HEK293 (cell line): ENCODE results near the gene IGF1R.

Source experiments
- CTCF ChIA-PET: fragments of 350-600 bp; formaldehyde crosslinking; extraction: SDS; loops from one replicate; lab custom pipeline; 2021; ENCODE audit warnings: antibody characterized with exemption; lab: Yijun Ruan, JAX
- POLR2A ChIA-PET: fragments of 300-600 bp; formaldehyde crosslinking; extraction: SDS; loops from one replicate; lab custom pipeline; 2020; ENCODE audit warnings: antibody characterized with exemption, inconsistent platforms; lab: Yijun Ruan, JAX
- H3K27ac ChIP-seq: fragments of 200-500 bp; sonication (Bioruptor generic); 2 replicates; pipeline ENCODE4 v1.5.1; 2014; ENCODE audit warnings: low read depth, low read length, control low read depth, inconsistent platforms; ENCODE audit errors: extremely low read depth
- H3K36me3 ChIP-seq, 2 experiments: fragments of 200-500 bp in 1 of 2; sonication (Bioruptor generic) in 1 of 2; 1 replicate in 1 of 2; 2 replicates in 1 of 2; pipeline ENCODE4 v1.5.1; 2014 to 2017; ENCODE audit warnings: inconsistent platforms in 2 of 2, low read length in 2 of 2; ENCODE audit not compliant: control insufficient read depth in 2 of 2, insufficient read depth in 1 of 2
- H3K4me1 ChIP-seq: fragments of 200-500 bp; sonication (Bioruptor generic); 2 replicates; pipeline ENCODE4 v1.5.1; 2014; ENCODE audit warnings: mild to moderate bottlenecking, low read length, inconsistent platforms; ENCODE audit not compliant: control insufficient read depth, insufficient read depth
- H3K4me3 ChIP-seq: 2 replicates; pipeline ENCODE4 v1.5.1; 2011; ENCODE audit warnings: low read depth, mild to moderate bottlenecking, control low read depth, low read length, moderate library complexity
- H3K9me3 ChIP-seq: fragments of 200-500 bp; sonication (Bioruptor generic); 2 replicates; pipeline ENCODE4 v1.5.1; 2014; ENCODE audit warnings: low read depth, low read length, inconsistent platforms; ENCODE audit not compliant: control insufficient read depth, insufficient read depth
- KLF1 ChIP-seq: fragments of 450-650 bp; formaldehyde crosslinking; IDR thresholded peaks from 2 replicates; pipeline ENCODE4 v1.5.1; 2016; ENCODE audit warnings: missing biosample characterization, missing genetic modification characterization
- ZBTB21 ChIP-seq: fragments of 450-650 bp; formaldehyde crosslinking; IDR thresholded peaks from 2 replicates; pipeline ENCODE4 v1.5.1; 2017; ENCODE audit warnings: missing biosample characterization, missing genetic modification characterization
- ZBTB8A ChIP-seq: fragments of 450-650 bp; formaldehyde crosslinking; IDR thresholded peaks from 2 replicates; pipeline ENCODE4 v1.5.1; 2016; ENCODE audit warnings: missing biosample characterization, missing genetic modification characterization
- ZNF169 ChIP-seq: fragments of 450-650 bp; formaldehyde crosslinking; IDR thresholded peaks from 2 replicates; pipeline ENCODE4 v1.5.1; 2016; ENCODE audit warnings: missing biosample characterization, missing genetic modification characterization
- ZNF341 ChIP-seq: fragments of 450-650 bp; formaldehyde crosslinking; IDR thresholded peaks from 2 replicates; pipeline ENCODE4; 2016; ENCODE audit warnings: low read depth, missing biosample characterization, missing genetic modification characterization
- ZNF391 ChIP-seq: fragments of 450-650 bp; formaldehyde crosslinking; IDR thresholded peaks from 2 replicates; pipeline ENCODE4 v1.5.1; 2016; ENCODE audit warnings: low read depth, missing biosample characterization, missing genetic modification characterization, borderline replicate concordance
- ZNF600 ChIP-seq: fragments of 450-650 bp; formaldehyde crosslinking; IDR thresholded peaks from 2 replicates; pipeline ENCODE4 v1.5.1; 2016; ENCODE audit warnings: missing biosample characterization, missing genetic modification characterization
- ZNF626 ChIP-seq: fragments of 450-650 bp; sonication (Bioruptor Pico); formaldehyde crosslinking; IDR thresholded peaks from 2 replicates; pipeline ENCODE4 v1.5.1; 2018; ENCODE audit warnings: missing biosample characterization, missing genetic modification characterization, inconsistent platforms
- ZNF843 ChIP-seq: fragments of 450-650 bp; formaldehyde crosslinking; IDR thresholded peaks from 2 replicates; pipeline ENCODE4 v1.5.1; 2016; ENCODE audit warnings: missing biosample characterization, missing genetic modification characterization
- TF ChIP-seq, protein P1 (sequence below): fragments of 450-650 bp; formaldehyde crosslinking; IDR thresholded peaks from 2 replicates; pipeline ENCODE4 v1.5.1; 2016; ENCODE audit warnings: missing biosample characterization, missing genetic modification characterization, borderline replicate concordance
- TF ChIP-seq, protein P2 (sequence below): fragments of 450-650 bp; formaldehyde crosslinking; IDR thresholded peaks from 2 replicates; pipeline ENCODE4 v1.5.1; 2016; ENCODE audit warnings: missing biosample characterization, missing genetic modification characterization
- TF ChIP-seq, protein P3 (sequence below): fragments of 450-650 bp; formaldehyde crosslinking; IDR thresholded peaks from 2 replicates; pipeline ENCODE4 v1.5.0; 2017; ENCODE audit warnings: missing biosample characterization, missing genetic modification characterization, borderline replicate concordance
- TF ChIP-seq, protein P4 (sequence below): fragments of 450-650 bp; formaldehyde crosslinking; IDR thresholded peaks from 2 replicates; pipeline ENCODE4 v1.5.1; 2016; ENCODE audit warnings: missing biosample characterization, missing genetic modification characterization

IGF1R gene

DNA sequence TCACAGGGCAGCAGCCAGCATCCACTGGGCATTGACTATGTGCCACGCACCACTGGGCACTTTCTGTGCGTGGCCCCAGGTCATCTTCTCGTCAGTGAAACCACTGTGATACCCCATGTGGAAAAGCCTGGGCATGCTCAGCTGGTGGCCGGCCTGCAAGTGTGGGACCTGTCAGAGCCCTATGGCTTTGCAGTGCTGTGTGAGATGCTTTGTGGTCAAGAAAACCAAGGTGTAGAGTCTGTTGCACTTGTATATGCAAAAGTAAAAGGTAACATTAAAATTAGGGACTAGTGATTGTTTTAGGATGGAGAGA, 289.7 kb downstream of the IGF1R start:
- ChIA-PET CTCF (no interaction called here), POLR2A (no interaction called here)
- Histone ChIP-seq H3K36me3 (peaks cover 16 to 79% of the 10 kb centered on the region in 2 experiments; a peak in 2 of 3 replicates), H3K27ac (no peak overlapping the region), H3K9me3 (no peaks in the 10 kb centered on the region), H3K4me3 (no peak overlapping the region), H3K4me1 (no peaks in the 10 kb centered on the region)
- TF ChIP-seq, protein P1, sequence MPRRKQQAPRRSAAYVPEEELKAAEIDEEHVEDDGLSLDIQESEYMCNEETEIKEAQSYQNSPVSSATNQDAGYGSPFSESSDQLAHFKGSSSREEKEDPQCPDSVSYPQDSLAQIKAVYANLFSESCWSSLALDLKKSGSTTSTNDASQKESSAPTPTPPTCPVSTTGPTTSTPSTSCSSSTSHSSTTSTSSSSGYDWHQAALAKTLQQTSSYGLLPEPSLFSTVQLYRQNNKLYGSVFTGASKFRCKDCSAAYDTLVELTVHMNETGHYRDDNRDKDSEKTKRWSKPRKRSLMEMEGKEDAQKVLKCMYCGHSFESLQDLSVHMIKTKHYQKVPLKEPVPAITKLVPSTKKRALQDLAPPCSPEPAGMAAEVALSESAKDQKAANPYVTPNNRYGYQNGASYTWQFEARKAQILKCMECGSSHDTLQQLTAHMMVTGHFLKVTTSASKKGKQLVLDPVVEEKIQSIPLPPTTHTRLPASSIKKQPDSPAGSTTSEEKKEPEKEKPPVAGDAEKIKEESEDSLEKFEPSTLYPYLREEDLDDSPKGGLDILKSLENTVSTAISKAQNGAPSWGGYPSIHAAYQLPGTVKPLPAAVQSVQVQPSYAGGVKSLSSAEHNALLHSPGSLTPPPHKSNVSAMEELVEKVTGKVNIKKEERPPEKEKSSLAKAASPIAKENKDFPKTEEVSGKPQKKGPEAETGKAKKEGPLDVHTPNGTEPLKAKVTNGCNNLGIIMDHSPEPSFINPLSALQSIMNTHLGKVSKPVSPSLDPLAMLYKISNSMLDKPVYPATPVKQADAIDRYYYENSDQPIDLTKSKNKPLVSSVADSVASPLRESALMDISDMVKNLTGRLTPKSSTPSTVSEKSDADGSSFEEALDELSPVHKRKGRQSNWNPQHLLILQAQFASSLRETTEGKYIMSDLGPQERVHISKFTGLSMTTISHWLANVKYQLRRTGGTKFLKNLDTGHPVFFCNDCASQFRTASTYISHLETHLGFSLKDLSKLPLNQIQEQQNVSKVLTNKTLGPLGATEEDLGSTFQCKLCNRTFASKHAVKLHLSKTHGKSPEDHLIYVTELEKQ (tag by site-specific recombination), result no peak
- TF ChIP-seq, protein P2, sequence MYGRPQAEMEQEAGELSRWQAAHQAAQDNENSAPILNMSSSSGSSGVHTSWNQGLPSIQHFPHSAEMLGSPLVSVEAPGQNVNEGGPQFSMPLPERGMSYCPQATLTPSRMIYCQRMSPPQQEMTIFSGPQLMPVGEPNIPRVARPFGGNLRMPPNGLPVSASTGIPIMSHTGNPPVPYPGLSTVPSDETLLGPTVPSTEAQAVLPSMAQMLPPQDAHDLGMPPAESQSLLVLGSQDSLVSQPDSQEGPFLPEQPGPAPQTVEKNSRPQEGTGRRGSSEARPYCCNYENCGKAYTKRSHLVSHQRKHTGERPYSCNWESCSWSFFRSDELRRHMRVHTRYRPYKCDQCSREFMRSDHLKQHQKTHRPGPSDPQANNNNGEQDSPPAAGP, result no peak

DNA sequence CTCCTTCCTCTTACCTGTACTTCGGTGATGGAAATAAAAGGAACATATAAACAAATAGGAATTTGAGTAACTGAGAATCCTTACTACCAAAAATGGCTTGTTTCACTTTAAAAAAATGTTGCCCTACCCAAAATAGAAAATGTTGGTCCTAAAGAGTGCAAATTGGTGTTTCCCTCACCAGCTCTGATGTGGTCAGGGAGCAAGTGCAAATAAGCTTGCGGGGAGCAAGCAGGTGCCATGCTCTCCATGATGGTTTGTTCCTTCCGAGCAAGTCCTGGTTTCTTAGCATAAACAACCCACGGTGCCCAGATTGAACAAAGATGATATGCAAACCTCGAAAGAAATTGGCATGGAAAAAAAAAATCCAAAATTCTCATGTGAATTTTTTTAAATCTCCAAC, 290.5 kb downstream of the IGF1R start:
- no peaks in the 10 kb centered on the region for H3K9me3 ChIP-seq
- TF ChIP-seq ZNF626 (tag by site-specific recombination), result no peak
- TF ChIP-seq ZNF169 (tag by site-specific recombination), result no peak
- no peak for TF ChIP-seq ZNF843 (tag by site-specific recombination)
- TF ChIP-seq, protein P3, sequence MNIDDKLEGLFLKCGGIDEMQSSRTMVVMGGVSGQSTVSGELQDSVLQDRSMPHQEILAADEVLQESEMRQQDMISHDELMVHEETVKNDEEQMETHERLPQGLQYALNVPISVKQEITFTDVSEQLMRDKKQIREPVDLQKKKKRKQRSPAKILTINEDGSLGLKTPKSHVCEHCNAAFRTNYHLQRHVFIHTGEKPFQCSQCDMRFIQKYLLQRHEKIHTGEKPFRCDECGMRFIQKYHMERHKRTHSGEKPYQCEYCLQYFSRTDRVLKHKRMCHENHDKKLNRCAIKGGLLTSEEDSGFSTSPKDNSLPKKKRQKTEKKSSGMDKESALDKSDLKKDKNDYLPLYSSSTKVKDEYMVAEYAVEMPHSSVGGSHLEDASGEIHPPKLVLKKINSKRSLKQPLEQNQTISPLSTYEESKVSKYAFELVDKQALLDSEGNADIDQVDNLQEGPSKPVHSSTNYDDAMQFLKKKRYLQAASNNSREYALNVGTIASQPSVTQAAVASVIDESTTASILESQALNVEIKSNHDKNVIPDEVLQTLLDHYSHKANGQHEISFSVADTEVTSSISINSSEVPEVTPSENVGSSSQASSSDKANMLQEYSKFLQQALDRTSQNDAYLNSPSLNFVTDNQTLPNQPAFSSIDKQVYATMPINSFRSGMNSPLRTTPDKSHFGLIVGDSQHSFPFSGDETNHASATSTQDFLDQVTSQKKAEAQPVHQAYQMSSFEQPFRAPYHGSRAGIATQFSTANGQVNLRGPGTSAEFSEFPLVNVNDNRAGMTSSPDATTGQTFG, result no peak
- no peak for TF ChIP-seq ZNF600
- TF ChIP-seq ZBTB21 (tag by site-specific recombination), result no peak
- TF ChIP-seq ZNF341 (tag by site-specific recombination), result no peak
- H3K4me1 ChIP-seq, result no peaks in the 10 kb centered on the region
- H3K27ac ChIP-seq, result no peak overlapping the region
- ChIA-PET POLR2A (interaction anchor here (0.5 kb wide), 1 partner anchor 33 kb away, joined by 3 read pairs; no protein-coding TSS in a partner anchor), CTCF (no interaction called here)
- no peak overlapping the region for H3K4me3 ChIP-seq
- peaks cover 16 to 75% of the 10 kb centered on the region in 2 experiments; a peak in 2 of 3 replicates for H3K36me3 ChIP-seq

DNA sequence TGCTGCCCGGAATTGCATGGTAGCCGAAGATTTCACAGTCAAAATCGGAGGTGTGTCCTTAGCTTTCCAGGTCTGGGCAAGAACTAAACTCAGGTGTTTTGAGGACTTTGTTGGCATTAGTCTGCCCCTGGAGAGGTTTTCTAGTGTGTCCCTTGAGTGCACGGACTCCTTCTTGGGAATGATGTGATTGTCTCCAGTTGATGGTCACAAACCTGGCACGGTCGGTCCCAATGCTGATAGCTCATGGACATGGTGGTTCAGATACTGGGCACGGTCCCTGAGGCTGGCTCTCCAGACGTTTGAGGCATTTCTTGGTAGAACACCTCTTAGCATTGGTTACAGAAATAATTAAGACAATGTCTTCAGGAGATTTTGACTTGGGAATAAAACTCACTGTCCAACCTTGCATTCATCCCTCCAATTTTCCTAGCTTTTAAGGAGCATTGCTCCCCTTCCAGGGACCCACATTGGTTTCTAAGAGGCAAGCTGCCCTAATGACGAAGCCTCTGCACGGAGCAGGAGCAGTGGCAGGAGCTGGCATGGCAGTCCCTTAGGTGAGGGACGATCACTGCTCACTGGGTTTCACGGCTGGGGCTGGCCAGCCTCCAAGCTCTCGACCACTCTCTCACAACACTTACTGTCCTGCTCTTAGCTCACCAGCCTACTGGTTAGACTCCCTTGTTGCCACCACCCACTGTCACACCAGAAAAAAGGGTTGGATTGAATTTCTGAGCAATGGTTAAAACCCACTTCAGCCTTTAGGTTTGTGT, 291.2 kb downstream of the IGF1R start:
- CTCF ChIA-PET, result interaction anchor here (0.6 to 1.2 kb wide), 3 partner anchors 14 to 137 kb away, joined by 3 to 5 read pairs (median 3); no protein-coding TSS in a partner anchor
- POLR2A ChIA-PET, result interaction anchor here (0.5 kb wide), 1 partner anchor 32 kb away, joined by 3 read pairs; no protein-coding TSS in a partner anchor
- Histone ChIP-seq H3K4me1 (no peaks in the 10 kb centered on the region), H3K27ac (no peak overlapping the region), H3K9me3 (no peaks in the 10 kb centered on the region), H3K4me3 (no peak overlapping the region), H3K36me3 (peaks cover 16 to 74% of the 10 kb centered on the region in 2 experiments; a peak in 2 of 3 replicates)
- TF ChIP-seq KLF1 (tag by site-specific recombination), result no peak
- no peak for TF ChIP-seq ZNF391 (tag by site-specific recombination)
- TF ChIP-seq ZBTB8A (tag by site-specific recombination), result no peak
- TF ChIP-seq, protein P4, sequence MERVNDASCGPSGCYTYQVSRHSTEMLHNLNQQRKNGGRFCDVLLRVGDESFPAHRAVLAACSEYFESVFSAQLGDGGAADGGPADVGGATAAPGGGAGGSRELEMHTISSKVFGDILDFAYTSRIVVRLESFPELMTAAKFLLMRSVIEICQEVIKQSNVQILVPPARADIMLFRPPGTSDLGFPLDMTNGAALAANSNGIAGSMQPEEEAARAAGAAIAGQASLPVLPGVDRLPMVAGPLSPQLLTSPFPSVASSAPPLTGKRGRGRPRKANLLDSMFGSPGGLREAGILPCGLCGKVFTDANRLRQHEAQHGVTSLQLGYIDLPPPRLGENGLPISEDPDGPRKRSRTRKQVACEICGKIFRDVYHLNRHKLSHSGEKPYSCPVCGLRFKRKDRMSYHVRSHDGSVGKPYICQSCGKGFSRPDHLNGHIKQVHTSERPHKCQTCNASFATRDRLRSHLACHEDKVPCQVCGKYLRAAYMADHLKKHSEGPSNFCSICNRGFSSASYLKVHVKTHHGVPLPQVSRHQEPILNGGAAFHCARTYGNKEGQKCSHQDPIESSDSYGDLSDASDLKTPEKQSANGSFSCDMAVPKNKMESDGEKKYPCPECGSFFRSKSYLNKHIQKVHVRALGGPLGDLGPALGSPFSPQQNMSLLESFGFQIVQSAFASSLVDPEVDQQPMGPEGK, result no peak
